GM21515 (cell line): ENCODE results near the gene C13orf42.

Experiments
- ATAC-seq: cut with Tn5 transposase; IDR thresholded peaks from one replicate; pipeline ENCODE4 v1.9.1; 2021; ENCODE audit not compliant: unreplicated experiment

The C13orf42 gene

DNA sequence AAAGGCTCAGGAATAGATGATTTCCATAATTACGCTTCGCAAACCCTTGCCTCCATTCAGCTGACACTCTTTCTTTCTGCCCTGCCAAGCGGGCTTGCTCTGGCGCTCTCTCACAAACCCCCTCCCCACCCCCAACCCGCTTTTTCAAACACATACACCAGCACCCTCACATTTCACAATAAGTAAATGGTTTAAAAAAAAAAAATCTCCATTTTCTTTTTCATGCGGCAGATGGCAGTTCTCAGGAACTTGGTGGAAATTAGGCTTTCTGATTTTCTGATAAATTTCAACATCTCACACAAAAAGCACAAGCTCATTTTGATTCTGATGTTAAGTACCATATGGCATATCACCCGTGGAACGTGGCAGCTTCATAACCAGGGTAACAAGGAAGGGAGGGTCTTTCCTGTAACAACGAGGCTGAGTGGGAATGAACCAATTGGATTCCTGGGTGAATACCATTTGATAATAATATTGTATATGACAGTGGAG lies 43.8 kb downstream of the C13orf42 start:
- no peak for ATAC-seq

DNA sequence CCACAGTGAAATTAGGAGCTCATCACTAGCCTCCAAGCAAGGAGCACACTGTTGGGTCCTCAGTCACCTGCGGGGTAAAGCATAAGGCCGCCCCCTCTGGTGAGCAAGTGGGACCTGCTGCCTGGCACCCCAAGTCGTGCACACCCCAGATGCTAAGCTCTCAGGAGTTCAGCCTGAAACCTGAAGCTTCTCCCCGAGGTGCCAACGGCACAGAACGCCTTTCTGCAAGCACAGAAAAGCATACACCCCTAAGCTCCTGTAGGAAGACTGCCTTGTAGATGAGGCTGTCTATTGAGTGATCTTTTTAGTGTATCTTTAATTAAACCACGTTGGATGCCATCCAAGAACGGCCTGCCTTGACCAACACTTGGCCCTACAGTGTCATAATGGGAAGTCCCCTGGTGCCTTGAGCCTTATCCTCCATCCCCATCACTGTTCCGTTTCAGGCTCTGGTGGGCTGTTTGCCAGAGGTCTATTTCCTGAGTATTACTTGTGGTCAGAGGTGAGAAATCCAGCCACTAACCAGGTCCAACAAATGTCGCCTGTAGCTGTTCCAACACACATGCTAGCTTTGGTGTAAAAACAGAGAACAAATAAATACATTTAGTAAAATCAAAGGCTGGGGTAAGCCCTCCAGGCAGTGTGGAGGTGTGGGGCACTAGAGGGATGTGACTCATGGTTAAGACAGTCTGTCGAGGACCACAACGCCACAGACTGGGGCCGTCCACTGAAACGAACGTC lies 44.8 kb downstream of the C13orf42 start:
- no peak for ATAC-seq

DNA sequence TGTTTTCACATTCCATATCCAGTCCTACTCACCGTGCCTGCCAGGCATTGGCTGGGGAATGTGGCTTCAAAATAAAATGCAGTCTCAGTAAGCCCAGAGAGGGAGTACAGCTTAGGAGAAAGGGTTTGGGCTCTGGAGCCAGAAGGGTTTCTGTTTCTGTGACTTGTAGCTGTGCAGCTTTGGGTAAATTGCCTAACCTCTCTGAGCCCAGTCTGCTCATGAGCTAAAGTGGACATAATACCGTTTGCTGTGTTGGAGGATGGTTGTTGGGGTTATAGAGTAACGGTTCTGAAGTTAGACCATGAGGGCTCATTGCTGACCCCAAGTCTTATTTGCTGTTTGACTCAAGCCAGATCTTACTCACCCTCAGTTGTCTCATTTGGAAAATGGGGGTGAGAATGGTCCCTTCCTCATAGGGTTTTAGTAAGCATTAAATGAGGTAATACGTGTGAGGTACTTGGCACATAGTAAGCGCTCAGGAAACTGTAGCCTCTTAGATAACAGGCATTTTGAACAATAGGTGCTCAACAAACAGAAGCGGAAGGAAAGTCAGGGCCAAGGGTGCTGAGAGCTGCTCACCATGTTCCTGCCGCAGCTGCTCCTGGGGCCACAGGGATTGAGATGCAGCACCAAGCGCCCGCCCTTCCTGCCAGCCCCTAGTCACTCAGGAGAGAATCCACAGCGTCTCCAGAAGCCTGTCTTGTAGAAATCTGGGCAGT lies 45.5 kb downstream of the C13orf42 start:
- ATAC-seq = no peak

DNA sequence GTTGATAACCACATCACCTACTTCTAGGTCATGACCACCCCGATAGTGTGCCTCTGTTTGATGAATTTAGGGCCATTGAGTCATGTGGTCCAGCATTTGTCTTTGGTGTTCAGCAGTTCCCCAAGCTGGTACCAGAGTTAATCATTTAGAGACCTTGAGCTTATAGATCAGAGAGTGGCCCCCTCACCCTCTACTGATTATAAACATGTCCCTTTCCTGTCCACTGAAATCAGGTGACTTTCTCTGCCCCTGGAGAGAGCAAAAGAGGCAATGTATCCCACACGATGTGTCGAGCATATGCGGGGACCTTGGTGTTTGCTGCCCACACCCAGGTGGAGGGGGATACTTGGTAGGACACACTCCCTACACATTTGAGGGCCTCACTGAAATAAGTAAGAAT lies 46.3 kb downstream of the C13orf42 start:
- no peak for ATAC-seq

DNA sequence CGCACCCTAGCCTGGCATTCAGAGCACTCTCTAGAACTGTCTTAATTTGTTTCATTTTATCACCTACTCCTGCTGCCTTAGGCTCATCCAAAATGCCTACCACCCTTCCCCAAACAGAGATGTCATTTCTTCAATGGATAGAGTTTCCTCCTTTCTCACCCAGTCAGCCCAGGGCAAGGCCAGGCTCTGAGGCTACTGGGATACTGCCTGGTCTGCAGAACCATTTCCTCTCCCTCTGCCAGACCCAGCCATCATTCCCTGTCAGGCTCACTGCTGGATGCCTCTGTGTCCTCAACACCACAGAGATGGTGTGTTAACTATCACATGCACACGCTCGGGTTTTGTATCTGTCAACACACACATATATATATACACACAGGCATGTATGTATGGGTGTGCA lies 47.2 kb downstream of the C13orf42 start:
- ATAC-seq = no peak

DNA sequence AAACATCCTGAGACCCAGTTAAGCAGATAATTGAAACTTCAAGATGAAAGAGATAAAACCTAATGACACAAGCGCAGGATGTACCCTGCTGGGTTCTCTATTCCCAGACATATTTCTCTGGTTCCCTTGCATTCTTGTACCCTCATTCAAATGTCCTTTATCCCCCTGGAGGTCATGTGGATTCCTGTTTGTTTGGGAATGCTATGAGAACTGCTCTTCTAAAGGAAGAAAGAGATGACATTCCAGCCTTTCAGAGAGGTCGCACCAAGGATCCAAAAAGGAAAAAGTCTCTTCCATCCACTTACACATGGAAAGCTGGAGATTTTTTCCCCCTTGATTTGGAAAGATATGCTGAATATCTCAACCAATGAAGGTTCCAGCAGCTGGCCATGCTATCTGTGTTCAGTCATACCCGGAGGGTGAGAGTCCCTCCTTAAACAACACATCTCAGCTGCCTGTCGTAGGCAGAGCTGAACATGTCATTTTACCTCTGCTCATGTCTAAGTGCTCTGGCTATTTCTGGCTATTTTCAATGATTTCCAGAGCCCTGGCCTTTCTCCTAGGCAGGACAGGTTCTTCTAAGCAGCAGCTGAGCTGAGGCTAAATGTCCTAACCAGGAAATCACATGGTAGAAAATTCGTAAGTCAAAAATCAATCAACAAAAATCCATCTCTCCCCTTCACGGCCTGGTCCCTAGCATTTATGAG lies 52.5 kb downstream of the C13orf42 start:
- no peak for ATAC-seq

DNA sequence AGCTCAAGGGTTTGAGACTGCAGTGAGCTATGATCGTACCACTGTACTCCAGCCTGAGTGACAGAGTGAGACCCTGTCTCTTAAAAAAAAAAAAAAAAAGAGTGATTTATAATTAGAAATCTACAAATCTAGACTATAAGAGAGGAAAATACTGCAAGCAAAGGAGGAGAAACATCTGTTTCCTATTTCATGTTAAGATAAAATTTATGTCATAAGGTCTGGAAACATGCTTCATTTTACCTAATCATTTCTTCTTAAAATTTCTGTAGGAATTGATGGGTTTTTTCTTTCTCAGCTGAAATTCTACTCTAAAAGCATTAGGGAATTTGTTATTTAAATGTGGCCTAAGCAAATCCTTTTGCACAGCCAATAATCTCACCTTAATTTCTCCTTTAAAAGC lies 53.2 kb downstream of the C13orf42 start:
- no peak for ATAC-seq

DNA sequence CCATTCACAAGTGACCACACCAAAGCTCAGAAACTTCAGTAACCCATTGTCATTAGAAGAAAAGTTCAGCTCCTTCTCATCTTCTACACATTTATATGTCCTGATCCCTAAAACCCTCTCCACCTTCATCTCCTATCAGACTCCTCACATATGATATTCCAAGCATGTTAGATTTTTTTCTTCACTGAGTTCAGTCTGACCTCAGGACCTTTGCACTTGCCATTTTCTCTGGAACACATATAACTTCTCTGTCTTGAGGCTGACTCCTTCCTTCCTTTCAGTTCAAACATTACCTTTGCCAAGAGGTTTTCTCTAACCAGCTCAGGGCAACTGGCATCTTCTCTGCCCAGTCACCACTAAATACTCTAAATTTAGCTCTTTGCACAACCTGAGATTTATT lies 54.1 kb downstream of the C13orf42 start:
- ATAC-seq = no peak

DNA sequence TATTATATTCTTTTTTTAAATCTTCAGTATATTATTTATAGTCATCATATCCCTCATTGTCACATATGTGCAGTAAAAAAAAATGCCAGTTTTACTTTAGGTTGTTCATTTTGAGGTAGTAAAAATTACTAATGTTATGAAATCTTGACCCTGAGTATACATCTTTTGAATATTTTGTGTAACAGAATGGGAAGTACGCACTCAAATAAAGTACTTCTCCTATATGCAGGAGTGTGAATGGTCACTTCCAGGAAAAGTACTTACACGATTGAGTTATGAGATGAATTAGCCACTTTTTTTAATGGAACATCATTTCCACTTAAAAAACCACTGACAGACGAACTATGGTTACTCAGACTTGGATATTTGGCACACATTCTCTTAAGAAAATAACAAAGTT lies 58.5 kb downstream of the C13orf42 start:
- no peak for ATAC-seq

DNA sequence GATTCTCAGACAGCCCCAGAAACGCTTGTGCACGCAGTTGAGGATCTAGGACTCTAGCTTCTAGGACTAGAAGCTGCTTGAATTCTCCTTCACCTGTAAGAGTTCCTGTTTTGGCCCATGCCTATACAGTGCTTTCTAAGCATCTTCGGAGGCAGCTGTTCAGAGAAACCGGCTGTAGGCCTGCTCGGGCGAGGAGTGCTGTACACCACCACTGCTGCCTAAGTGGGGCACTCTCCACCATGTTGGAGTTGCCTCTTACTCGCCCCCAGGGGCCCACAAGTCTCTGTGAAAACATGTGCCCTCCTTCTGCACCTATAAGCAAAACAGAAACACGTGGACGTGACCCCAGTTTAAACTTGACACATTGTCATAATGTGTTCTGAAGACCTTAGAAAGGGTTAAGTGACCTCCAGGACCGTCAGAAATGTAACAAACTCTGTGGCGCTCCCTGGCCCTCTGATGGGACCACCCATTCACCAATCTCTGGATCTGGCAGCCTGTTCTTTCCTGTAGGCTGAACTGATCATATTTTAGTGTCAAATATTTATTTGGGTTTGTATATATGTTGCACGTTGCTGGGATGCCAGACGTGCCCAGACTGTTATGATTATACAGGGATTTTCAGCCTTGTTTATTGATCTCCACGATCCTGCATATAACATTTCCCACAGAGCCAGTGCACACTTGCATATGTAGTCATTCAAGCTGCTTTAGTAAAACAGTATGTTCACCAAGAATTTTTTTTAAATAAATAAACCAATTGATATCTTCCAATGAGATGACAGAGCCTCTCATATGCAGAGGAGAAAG lies 60.8 kb downstream of the C13orf42 start:
- no peak for ATAC-seq

DNA sequence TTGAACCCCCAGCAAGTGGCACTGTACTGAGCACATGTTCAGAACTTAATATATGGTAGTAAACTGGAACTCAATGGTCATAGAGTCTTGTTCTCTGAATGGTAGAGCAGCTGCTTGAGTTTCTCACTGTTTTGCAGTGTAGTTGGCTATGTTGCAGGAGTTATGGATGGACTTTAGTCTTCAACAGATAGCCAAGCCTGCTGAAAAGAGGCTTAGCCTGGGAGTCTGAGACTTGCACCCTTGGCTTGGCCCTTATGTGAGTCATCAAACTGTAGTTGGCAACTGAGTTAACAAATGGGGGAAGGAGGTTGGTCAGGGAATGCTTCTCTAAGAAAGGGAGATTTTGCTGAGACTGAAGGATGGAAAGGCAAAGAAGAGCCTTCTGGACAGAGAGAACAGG lies 62.5 kb downstream of the C13orf42 start:
- ATAC-seq = no peak

DNA sequence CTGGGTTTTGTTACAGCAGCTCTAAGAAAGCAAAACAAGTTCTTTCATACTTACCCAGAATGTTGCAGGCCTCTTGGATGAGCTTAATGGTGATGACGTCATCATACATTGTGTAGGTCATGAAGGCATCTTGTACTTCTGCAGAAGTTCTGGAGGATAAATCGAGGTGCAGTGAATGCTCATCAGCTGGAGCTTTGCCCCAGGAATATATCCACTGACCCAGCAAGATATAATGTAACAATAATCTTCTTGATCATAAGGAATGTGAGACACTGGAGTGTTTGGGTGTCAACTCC lies 63.0 kb downstream of the C13orf42 start:
- no peak for ATAC-seq

DNA sequence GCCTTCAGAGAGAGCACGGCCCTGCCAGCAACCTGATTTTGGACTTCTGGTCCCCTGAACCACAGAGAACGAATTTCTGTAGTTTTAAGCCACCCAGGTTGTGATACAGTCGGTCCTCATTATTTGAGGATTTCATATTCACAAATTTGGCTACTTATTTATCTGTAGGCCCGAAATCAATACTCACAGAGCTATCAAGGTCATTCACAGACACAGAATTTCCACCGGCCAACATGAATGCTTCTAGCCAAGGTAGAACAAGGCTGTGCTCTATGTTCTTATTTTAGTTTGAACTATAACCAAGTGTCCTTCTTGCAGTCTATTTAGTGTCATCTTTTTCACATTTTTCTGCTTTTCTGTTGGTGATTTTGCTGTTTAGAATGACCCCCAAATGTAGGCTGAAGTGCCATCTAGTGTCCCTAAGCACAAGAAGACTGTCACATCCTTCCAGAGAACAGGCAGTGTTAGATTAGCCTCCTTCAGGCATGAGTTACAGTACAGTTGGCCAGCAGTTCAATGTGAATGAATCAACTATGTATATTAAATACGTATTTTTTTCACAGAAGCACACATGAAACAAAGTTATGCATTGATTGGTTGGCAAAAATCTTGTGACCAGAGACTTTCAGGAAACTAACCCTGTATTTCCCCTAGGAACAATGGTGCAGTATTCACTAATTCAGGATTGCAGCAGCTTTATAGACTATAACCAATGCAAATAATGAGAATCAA lies 63.5 kb downstream of the C13orf42 start:
- no peak for ATAC-seq

DNA sequence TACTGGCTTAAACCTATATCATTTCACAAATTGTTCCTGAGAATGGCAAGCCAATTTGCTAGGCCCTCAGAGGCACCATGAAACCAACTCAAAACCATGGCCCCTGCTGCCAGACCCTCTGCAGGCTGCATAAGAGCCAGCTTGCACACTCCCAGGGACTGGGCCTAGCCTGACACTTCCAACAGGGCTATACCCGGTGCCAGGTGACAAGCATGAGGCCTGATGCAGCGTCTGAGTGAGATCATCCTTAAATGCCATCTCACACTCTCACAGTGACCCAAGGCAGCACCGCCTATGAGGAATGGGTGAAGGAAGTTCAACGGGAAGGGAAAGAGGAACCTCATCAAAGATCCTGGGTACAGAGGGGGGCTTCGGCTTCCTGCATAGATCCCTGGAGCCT lies 65.6 kb downstream of the C13orf42 start:
- no peak for ATAC-seq

DNA sequence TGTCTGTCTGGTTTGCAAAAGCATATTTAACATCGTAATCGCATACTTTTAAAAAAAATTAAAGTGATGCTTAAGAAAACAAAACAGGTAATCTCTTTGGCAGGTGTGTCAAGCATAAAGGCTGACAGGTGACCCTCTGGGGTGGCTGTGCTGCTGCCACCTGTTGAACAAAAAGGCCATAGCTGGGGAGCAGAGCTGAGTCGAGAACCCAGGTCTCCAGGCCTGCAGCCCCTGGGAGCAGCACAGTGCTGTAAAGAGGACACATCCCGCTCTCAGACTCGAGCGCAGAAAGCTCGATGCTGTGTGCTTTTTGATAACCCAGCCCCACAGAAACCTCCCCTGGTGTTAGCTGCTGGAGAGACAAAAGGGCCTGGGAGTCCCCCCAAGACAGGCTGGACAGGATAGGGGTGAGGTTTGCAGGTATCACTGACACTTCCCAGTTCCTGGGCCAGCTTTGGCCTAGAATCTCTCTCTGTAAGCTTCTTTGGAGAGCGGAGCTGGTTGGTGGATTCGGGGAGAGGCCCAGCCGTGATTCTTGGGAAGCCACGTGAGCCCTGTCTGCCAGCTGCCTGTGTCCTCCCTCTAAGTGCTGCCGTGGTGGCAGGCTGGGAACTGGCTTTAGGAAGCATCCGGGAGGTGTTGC lies 66.9 kb downstream of the C13orf42 start:
- ATAC-seq = no peak

DNA sequence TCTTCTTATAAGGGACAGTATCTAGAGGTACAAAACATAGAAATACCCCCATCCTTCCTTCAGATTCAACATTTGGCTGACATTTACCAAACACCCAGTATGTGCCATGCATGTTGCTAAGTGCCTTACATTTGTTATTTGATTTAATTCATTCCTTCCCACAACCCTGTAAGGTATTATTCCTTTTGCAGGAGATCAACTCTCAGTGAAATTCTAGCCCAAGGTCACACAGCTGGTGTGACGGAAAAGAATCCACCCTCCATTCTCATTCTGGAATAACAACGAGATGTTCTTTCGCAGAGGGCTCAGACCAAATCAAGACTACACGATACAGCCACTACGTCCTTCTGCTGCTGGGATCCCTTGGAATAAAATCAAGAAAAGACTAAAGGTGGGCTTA lies 67.8 kb downstream of the C13orf42 start:
- ATAC-seq = no peak

DNA sequence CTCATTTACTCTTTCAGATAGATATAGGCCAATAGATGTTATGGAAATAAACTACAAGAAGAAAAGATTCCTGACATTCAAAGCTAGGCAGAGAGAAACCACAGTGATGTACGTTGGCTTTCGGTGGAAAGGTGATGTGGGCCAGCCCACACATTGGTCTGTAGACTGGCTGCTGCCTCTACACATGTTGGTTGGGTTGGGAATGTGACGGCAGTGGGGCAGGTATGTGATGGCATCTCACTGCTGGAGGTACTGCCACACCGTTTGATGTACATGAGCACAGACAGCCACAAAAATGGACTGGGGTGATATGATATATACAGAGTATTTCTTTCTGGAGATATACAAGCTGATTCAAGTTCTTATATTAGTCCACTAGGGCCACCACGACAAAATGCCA lies 69.4 kb downstream of the C13orf42 start:
- no peak for ATAC-seq

DNA sequence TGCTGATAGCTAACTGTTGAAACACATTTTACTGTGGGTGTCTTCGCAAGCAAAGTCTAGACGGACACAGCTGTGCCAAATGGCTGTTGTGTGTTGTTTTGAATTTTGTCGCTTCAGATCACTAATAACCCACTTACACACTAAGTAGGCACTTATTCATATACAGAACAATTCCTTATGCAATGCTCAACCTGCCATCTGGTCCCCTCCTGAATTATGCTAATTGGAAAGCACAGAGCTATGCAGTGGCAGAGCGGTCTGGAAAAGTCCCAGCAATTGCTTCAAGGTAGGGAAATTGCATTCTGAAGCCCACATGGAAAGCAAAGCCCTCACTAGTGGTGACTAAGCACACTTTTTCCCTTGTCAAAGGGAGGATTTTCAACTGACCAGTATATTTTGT lies 69.9 kb downstream of the C13orf42 start:
- no peak for ATAC-seq

DNA sequence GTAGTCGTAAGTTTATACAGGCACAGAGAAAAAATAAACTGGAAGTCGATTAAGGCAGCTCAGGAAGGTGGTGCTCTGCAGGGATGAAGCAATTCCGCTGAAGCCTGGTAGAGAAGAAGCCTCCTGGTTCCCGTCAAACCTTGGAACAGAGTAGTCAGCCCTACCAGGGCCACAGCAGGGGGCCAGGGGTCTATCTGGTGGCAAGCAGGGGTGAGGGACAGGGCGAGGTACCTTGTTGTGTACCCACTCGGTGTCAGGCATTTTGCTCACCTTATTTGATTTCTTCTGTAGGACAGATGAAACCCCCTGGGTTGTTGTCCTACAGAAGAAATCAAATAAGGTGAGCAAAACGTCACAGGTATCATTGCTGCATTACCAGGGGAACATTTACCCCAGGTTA lies 70.6 kb downstream of the C13orf42 start:
- ATAC-seq = no peak

DNA sequence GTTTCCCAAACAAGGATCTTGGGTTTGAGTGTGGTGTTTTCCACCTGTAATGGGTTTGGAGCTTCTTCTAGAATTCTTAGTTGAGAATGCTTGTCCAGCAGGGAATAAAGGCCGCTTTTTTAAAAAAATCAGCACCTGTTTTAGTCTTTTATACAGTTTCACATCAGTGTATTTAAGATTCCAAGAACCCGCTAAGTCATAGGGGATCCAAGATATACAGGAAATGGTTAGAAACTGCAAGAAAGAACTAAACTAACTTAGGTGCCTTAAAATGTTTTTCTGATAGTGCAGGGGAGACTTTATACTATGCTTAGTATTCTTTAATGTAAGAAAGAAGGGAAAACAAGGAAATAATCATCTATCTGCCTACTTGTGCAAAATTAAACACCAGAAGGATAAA lies 74.7 kb downstream of the C13orf42 start:
- ATAC-seq = no peak
